ENCODE measurements around the gene FGF8. TPM values are rescaled to one million over a fixed set of nuclear protein-coding genes. Genes with fewer than 3 reads are reported as not detected.

FGF8 gene
- polyA plus RNA-seq, 1 experiment: not detected

DNA sequence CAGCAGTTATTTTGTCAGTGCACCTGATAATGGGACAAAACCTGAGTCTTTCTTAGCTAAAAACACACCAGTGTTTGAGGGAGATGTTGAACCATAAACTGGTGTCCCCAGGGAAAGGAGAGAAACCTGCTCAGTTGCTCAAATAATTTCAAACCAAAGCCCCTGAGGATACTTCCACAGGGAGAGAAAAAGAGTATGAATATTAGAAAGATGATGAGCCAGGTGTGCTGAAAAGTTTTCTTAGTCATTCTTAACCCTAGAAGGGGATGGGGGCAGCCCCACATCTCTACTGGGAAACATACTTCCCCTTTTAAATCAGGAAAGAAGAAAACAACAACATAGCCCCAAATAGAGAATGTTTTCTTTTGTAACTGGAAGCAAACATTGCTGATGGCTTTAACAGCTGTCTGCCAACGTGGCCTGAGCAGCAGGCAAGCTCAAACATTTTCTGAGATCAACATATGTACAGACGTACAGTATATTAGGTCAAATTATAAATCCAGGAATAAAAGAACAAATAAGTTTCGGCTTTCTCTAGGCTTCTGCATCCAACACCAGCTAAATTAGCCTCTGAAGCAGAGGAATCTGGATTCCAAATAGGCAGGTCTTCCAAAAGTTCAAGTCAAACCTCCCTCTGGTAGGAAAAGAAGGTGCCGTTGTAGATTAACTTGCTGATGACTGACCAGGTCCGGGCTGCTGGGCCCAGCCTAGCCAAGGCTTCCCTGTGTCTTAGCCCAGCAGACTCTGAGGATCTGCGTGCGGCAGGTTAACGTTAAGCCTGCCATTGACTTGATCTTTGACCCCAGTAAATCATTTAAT lies 50.4 kb downstream of the FGF8 start:
- CTCF ChIA-PET: interaction anchor here (0.6 to 1.1 kb wide), 4 partner anchors 16 to 659 kb away, joined by 3 to 6 read pairs (median 3); no protein-coding TSS in a partner anchor
- TF ChIP-seq, protein P1, sequence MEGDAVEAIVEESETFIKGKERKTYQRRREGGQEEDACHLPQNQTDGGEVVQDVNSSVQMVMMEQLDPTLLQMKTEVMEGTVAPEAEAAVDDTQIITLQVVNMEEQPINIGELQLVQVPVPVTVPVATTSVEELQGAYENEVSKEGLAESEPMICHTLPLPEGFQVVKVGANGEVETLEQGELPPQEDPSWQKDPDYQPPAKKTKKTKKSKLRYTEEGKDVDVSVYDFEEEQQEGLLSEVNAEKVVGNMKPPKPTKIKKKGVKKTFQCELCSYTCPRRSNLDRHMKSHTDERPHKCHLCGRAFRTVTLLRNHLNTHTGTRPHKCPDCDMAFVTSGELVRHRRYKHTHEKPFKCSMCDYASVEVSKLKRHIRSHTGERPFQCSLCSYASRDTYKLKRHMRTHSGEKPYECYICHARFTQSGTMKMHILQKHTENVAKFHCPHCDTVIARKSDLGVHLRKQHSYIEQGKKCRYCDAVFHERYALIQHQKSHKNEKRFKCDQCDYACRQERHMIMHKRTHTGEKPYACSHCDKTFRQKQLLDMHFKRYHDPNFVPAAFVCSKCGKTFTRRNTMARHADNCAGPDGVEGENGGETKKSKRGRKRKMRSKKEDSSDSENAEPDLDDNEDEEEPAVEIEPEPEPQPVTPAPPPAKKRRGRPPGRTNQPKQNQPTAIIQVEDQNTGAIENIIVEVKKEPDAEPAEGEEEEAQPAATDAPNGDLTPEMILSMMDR (IDR thresholded peaks at IDR 0.05; ENCODE audit: insufficient read depth, low read depth, low read length): no peak
- Histone ChIP-seq H3K27me3 (ENCODE audit: control insufficient read depth, insufficient read depth, low read length) (peaks cover 6% of the 10 kb centered on the region), H3K4me3 (ENCODE audit: low read depth, low read length) (no peak overlapping the region), H3K36me3 (ENCODE audit: control insufficient read depth, insufficient read depth, low read length) (no peaks in the 10 kb centered on the region)
- no peak for DNase-seq (ENCODE audit: low read depth)
- POLR2A ChIA-PET: no interaction called here

DNA sequence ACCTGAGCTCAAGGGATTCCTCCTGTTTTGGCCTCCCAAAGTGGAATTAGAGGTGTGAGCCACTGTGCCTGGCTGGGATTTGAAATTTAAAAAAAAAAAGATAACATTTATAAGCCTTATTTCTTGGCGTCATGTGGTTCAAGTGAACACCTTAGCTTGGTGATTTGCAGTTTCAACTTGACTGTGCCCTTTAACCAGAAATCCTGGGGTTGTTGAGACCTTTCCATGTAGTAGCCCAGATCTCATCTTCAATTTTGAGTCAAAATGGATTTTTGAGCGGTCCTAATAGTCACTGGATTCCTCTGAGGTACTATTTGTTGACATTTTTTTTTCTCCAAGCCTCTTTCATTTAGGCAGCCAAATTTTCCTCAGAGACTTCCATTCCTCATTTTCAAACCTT lies 51.5 kb downstream of the FGF8 start:
- no peak for DNase-seq (ENCODE audit: low read depth)
- TF ChIP-seq, protein P1 (IDR thresholded peaks at IDR 0.05; ENCODE audit: insufficient read depth, low read depth, low read length): no peak
- Histone ChIP-seq H3K36me3 (ENCODE audit: control insufficient read depth, insufficient read depth, low read length) (no peaks in the 10 kb centered on the region), H3K27me3 (ENCODE audit: control insufficient read depth, insufficient read depth, low read length) (peaks cover 6% of the 10 kb centered on the region), H3K4me3 (ENCODE audit: low read depth, low read length) (no peak overlapping the region)
- ChIA-PET POLR2A (no interaction called here), CTCF (interaction anchor here (0.7 kb wide), 1 partner anchor 12 kb away, joined by 3 read pairs; no protein-coding TSS in a partner anchor)

DNA sequence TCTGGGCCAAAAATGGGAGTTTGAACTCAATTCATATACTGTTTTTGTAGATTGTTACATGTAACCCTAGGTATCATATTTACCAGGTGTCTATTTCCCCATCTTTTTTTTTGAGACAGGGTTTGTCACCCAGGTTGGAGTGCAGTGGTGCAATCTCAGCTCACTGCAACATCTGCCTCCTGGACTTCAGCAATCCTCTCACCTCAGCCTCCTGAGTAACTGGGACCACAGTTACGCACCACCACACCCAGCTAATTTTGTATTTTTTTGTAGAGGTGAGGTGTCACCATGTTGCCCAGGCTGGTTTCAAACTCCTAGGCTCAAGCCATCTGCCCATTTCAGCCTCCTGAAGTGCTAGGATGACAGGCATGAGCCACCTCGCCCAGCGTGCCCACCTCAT lies 52.7 kb downstream of the FGF8 start:
- TF ChIP-seq, protein P1 (IDR thresholded peaks at IDR 0.05; ENCODE audit: insufficient read depth, low read depth, low read length): no peak
- ChIA-PET POLR2A (no interaction called here), CTCF (interaction anchor here (0.7 kb wide), 1 partner anchor 17 kb away, joined by 3 read pairs; no protein-coding TSS in a partner anchor)
- Histone ChIP-seq H3K36me3 (ENCODE audit: control insufficient read depth, insufficient read depth, low read length) (no peaks in the 10 kb centered on the region), H3K27me3 (ENCODE audit: control insufficient read depth, insufficient read depth, low read length) (peaks cover 6% of the 10 kb centered on the region), H3K4me3 (ENCODE audit: low read depth, low read length) (no peak overlapping the region)
- no peak for DNase-seq (ENCODE audit: low read depth)

DNA sequence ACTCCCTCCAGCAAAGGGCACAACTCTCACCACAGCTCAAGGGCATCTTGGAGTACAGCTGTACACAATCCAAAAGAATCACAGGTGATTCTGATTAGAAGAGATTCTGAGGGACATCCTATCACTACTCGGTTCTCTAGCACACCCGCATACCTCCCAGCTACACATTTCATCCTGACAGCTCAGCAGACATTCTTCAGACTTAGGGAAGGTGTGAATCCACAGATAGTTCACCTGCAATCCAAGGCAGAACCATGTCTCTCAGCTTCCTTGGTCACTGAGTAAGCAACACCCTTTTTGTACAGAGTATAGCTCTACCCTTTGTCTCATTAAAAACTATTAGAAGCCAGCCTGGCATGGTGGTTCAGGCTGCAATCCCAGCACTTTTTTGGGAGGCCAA lies 54.1 kb downstream of the FGF8 start:
- TF ChIP-seq, protein P1 (IDR thresholded peaks at IDR 0.05; ENCODE audit: insufficient read depth, low read depth, low read length): no peak
- Histone ChIP-seq H3K36me3 (ENCODE audit: control insufficient read depth, insufficient read depth, low read length) (no peaks in the 10 kb centered on the region), H3K4me3 (ENCODE audit: low read depth, low read length) (no peak overlapping the region), H3K27me3 (ENCODE audit: control insufficient read depth, insufficient read depth, low read length) (peaks cover 6% of the 10 kb centered on the region)
- ChIA-PET CTCF (interaction anchor here (0.8 kb wide), 1 partner anchor 119 kb away, joined by 3 read pairs; no protein-coding TSS in a partner anchor), POLR2A (no interaction called here)
- DNase-seq (ENCODE audit: low read depth): no peak

DNA sequence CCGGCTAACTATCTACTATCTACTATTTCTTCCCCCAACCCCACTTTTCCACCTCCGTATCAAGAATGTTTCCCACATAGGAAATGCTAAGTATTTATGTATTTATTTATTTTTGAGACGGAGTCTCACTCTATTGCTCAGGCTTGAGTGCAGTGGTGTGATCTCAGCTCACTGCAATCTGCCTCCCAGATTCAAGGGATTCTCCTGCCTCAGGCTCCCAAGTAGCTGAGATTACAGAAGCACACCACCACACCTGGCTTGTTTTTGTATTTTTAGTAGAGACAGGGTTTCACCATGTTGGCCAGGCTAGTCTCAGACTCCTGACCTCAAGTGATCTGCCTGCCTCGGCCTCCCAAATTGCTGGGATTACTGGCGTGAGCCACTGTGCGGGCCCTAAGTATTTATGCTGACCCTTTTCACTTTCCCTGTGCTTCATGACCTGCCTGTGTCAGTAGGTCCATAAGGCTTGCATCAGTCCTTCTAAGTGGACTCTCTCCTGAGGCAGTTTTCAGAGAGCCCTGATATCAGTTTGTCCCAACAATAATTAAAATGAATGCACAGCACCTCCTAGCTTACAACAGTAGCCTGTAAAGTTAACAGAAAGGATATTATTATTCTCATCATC lies 55.2 kb downstream of the FGF8 start:
- TF ChIP-seq, protein P1 (IDR thresholded peaks at IDR 0.05; ENCODE audit: insufficient read depth, low read depth, low read length): no peak
- POLR2A ChIA-PET: no interaction called here
- Histone ChIP-seq H3K4me3 (ENCODE audit: low read depth, low read length) (no peak overlapping the region), H3K36me3 (ENCODE audit: control insufficient read depth, insufficient read depth, low read length) (no peaks in the 10 kb centered on the region), H3K27me3 (ENCODE audit: control insufficient read depth, insufficient read depth, low read length) (peaks cover 6% of the 10 kb centered on the region)
- CTCF ChIA-PET: no interaction called here
- no peak for DNase-seq (ENCODE audit: low read depth)

Measured in BJ (cell line).